Stimulated activated CD4-positive, alpha-beta T cell treated with anti-CD3 and anti-CD28 coated beads, Interleukin-15, amount 100 ng/mL, for 1 hour (primary cell): Measurements from ENCODE around the gene C2CD4C.
"Not testable (repeated sequence)": the region's sequence is repeated elsewhere in the genome, so short reads cannot be mapped to it uniquely, and the experiment has no call there.

Experiments used
- DNase-seq, 2 donors: peaks; one replicate each; pipeline ENCODE4 v3.0.0-alpha.2; 2020; ENCODE audit warnings: low read depth in 1 of 2, low spot score in 1 of 2

Gene C2CD4C

GRCh38 chr19:418761-419671 is 10.1 kb upstream of the C2CD4C start:
- DNase-seq = no peak

- DNase-seq = no peak
Measured at GRCh38 chr19:416416-416815, 7.5 kb upstream of the C2CD4C start.

DNA sequence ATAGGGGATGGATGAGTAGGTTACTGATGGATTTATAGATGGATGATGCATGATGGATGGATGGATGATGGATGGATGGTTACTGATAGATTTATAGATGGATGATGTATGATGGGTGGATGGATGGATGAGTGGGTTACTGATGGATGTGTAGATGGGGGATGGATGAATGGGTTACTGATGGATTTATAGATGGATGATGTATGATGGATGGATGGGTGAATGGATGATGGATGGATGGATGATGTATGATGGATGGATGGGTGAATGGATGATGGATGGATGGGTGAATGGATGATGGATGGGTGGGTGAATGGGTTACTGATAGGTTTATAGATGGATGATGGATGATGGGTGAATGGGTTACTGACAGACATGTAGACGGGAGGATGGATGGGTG is 6.3 kb upstream of the C2CD4C start:
- no peak for DNase-seq

DNA sequence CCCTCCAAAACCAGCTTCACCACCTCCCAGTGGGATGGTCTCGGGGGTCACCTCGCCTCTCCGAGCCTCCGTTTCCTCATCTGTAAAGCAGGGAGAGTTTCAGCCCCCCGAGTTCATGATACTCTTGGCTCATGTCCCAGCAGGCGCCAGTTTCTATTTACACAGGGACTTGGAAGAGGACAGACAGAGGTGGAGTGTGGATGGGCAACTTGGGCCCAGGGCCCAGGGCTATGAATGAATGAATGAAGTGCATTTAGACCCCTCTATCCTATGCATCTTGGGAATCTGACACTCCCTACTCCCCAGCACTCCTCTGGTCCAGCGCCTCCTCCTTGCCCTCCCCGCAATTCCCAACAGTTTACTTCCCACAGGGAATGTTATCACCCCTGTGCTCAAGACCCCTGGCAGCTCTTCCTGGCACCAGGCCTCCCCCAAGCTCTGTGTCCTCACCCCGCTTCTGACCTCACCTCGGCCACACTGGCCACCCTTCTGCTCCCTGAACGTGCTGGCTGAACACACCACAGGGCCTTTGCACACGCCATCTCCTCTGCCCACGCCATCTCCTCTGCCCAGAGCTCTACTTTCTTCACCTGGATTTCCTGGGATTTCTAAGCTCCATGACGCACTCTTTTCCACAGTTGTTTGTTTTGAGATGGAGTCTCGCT is 4.9 kb upstream of the C2CD4C start:
- no peak for DNase-seq

GRCh38 chr19:412356-413355 is 3.7 kb upstream of the C2CD4C start:
- no peak for DNase-seq

- DNase-seq = no peak
Measured at GRCh38 chr19:411723-412355, 2.9 kb upstream of the C2CD4C start.

DNA sequence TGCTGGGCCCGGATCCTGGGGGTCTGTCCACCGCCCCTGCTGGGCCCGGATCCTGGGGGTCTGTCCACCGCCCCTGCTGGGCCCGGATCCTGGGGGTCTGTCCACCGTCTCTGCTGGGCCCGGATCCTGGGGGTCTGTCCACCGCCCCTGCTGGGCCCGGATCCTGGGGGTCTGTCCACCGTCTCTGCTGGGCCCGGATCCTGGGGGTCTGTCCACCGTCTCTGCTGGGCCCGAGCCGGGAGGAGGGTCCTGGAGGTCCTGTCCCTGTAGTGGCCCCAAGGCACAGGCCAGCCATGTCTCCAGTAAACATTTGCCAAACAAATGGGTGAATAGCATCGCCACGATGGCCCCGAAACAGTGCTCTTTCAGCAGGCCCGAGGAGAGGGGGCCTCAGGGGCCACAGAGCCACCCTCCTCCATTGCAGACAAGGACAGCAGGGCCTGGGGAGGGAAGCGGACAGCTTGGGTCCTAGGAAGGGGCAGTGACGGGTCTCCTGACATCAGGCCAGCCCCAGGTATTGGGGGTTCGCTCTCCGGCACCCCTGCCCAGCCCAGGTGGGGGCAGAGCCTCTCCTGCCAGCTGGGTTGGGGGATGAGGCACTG is 2.3 kb upstream of the C2CD4C start:
- DNase-seq = not testable (repeated sequence)

GRCh38 chr19:410243-410781 is 1.4 kb upstream of the C2CD4C start:
- DNase-seq = no peak

GRCh38 chr19:409516-410242 is 732 bp upstream of the C2CD4C start:
- no peak for DNase-seq

DNA sequence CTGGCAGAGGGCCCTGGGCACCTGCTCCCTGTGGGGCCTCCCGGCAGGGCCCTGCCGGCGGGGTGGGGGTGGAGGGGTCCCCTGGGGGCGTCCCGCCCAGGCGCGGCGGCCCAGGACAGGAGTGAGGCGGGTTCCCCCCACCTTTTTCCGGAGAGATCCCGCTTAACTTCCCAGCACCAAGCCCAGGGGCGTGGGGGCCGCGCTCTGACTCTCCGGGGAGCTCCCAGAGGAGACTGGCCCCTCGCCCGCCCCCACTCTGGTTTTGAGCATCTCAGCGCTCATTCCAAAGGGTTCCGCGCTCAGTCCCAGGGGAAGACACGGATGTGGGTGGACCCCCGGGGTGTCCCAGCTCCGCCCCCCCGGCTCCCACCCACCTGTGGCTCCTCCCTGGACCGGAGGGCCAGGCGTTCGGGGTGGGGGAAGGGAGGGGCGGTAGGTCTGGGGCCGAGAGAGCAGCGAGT is 476 bp downstream of the C2CD4C start:
- DNase-seq = no peak

DNA sequence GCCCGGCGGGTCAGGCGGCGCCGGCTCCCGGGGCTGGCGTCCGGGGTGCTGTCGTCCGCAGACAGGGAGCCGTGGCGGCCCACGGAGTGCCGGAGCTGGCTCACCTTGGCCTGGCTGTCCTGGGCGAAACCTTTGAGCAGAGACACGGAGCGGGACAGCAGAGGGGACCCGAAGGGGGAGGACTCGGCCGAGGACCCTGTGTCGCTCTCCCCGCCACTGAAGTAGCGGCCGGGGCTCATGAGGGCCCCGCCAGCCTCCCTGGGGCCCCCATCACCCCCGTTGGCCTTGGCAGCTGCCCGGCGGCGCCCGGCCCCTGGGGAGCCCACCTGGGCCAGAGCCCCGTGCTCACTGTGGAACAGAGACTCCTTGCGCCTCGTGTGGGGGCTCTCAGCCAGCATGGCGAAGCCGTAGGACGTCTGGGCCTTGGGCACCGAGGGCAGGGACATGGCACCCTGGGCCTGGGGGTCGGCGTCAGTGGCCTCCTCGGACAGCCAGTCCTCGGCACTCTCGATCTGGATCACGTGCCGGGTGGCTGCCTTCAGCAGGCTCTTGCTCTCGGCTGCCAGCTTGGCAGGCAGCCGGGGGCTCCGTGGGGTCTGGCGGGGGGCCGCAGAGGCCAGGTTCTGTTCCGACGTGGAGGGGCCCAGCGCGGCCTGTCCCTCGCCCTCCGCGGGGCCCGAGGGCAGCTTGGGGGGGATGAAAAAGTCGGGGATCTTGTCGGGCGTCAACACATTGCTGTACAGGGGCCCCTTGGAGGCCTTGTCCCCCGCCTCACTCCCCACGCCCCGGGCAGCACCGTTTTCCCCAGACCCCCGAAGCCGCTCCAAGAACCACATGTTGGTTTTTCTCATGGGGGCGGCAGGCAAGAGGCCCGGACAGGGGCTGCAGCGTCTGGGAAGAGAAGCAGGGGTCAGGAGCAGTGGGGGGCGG is 1.2 kb downstream of the C2CD4C start:
- DNase-seq = no peak

GRCh38 chr19:406971-407510 is 1.9 kb downstream of the C2CD4C start:
- DNase-seq = no peak

- DNase-seq = no peak
Measured at GRCh38 chr19:406135-406781, 2.7 kb downstream of the C2CD4C start.

DNA sequence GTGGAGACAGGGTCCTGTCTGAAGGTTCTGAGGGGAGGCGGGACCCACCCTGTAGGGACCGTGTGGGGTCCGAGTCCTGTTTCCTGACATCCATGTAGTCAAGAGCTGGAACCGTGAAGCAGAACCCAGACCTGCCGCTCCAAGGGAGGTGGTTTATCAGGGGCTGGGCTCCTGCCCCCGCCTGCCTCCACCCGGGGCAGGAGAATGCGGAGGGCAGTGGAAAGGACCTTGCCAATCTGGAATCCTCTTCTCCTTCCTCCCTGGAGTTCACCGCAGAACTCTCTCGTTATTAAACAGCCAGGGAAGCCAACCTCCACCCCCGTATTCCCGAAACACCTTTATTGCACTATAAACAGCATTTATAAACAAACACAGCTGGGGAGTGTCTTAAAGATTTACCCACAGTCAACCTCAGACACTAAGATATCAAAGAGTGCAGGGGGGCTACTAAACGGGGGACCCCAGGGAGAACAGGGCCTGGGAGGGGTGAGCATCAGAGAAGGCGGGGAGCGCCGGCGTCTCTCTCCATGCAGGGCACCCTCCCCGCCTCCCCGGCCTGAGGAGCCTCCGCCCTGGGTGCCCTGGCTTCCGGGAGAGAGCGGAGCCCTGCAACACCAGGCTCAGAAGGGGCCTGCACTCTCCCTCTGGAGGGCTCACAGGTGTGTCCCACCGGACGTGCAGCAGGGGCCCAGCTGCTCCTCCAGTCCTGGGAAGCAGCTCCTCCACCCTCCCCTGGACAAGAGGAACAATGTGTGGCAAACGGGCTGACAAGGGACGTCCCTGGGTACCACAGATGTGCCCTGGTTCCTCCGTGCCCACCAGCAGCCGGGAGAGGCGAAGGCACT is 3.6 kb downstream of the C2CD4C start:
- no peak for DNase-seq

DNA sequence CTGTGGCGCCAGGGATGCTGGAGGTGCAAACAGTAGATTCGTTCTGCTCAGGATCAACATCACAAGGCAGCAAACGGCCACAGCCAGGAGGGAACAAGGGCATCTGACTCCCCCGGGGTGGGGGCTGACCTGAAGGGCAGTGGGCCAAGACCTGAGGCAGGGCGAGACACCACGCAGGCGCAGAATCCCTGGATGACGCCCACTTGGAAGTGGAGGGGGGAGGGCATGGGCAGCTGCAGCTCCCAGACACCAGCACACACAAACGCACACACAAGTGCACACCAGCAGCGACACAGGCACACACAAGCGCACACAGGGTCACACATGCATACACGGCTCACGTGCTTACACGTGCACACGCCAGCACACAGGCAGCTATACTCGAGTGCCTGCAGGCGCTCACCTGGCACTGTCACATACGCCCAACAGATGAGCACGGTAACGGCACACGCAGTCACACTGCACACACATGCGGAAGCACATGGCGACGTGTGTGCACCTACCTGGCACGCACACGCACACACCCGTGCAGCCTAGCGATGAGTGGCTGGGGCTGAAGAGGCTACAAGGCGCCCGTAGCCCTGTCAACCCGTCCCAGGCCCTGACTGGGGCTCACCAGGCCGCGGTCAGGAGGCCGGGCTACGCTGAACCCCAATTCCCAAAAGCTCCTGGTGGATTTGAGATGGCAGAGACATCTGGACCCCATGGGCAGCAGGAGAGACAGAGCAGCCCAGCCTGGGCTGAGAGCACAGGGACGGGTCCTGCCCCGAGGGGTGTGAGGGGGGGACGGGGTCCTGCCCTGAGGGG is 5.5 kb downstream of the C2CD4C start:
- DNase-seq = no peak

GRCh38 chr19:402786-403185 is 6.2 kb downstream of the C2CD4C start:
- no peak for DNase-seq
